Inflammatory macrophage (primary cell): Measurements from ENCODE around the gene FLOT1.

Experiments used
- DNase-seq, 2 donors: peaks; one replicate each; pipeline ENCODE4 v3.0.0-alpha.2; 2020 to 2022

FLOT1 gene

DNA sequence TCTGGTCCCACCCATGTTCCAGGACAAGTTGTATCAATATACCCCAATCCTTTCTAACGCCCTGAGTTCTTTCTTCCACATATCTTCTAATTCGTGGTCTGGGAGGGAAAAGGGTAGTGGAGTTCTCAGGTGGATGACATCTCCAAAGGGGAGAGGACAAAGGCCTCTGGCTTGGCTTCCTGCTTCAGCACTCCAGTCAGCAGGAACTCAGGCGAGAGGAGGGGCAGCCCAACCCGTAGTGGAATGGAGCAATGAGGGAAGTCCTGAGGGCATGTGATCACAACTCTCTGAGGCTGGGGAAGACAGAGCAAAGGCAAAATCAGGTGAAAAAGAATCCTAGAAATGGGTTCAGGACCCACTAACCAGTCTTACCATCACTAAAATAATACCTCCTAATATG is 42.1 kb downstream of the FLOT1 start:
- peak; percentile 65 to 80 for DNase-seq

DNA sequence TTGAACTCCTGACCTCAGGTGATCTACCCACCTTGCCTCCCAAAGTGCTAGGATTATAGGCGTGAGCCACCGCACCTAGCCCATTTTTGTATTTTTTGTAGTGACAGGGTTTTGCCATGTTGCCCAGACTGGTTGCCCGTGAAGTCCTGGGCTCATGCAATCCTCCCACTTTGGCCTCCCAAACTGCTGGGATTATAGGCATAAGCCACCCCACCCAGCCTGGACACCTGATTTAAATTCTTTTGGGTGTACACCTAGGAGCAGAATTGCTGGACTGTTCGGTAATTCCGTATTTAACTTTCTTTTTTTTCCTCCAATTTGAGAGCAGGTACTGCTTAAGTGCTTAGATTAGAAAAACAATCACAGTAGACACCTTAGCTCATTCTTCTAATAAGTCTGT is 46.1 kb downstream of the FLOT1 start:
- DNase-seq: no peak

DNA sequence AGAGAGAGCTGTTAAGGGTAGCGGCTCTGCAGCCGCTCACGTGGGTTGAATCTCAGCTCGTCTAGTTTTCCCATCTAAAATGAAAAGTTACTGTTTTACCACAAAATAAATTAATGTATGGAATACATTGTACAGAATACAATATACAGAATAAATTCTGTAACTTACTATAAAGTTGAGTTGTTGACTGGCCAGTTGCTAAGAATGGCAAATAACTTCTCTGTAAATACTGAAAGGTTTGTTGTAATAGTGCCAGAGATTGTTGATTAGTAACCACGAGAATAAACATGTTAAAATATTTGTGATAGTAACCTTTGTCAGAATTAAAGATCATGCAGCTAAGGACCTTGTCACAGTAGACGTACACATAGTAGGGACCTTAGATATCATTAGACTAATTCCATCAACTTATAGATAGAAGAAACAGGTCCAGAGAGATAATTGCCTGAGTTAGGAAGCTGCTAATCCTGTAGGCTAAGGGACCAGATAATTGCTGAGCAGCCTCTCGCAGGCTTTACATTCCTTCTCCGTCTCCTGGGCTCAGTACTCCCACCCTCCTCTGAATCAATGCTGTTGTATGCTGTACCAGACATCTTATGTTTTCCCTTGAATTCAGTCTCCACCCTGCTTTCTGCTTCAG is 51.2 kb downstream of the FLOT1 start:
- DNase-seq: no peak

DNA sequence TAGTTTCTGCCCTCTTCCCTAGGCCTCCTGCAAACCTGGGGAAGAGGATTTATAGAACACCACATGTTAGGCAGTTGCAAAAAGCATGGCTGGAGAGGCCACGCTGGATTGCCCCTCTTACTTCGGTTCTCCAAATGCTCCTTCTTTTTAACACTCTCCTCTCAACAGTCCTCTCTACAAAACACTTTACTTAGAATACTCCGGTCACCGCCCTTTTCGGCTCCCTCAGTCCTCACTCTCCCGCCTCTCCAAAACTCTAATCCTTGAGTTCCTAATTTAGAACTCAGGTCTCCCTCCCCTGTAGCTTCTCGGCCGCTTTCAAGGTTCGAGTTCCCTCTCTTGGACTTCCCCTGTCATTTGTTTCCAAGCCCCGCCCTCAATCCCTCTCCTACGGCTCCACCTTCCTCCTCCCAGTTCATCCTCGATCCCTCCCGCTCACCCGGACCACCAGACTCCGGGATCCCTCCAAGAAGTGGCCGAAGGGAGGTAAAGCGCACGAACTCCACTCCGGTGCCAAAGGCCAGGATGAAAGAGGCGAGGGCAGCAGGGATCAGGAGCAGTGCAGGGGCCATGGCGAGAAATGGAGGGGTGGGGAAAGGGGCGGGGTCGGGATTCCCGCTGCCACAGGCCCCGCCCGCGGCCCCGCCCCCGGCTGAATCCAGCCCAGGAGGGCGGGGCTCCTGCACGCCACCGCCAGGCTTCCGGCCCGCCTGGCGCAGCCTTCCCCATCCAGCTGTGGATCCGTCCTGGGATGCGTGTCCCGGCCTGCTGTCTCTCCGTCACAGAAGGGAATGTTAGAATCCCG is 51.9 kb downstream of the FLOT1 start, which contains the start of gene NRM:
NRM (minus strand) TSS at position 582 of the 805 bp plus-strand sequence; CDS start at position 572, 10 bp downstream.
- DNase-seq: peak; percentile 78 to 88

DNA sequence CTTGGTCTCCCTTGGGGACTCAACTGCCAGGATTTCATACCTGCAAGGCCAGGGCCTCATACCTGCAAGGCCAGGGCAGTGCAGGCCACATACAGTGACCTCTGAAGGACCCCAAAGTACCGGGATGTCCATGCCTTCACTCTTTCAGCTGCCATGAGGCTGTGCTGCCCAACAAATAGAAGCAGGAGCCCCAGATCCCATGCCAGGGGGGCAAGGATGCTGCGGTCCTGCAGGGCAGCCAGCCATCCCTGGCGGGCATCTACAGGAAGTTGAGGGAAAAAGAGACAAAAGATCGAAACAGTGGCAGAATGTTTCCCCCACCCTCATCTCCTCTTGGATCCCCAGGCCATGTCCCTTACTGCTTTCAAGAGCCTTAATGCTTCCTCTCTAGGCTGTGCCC is 52.5 kb downstream of the FLOT1 start:
- DNase-seq: no peak

DNA sequence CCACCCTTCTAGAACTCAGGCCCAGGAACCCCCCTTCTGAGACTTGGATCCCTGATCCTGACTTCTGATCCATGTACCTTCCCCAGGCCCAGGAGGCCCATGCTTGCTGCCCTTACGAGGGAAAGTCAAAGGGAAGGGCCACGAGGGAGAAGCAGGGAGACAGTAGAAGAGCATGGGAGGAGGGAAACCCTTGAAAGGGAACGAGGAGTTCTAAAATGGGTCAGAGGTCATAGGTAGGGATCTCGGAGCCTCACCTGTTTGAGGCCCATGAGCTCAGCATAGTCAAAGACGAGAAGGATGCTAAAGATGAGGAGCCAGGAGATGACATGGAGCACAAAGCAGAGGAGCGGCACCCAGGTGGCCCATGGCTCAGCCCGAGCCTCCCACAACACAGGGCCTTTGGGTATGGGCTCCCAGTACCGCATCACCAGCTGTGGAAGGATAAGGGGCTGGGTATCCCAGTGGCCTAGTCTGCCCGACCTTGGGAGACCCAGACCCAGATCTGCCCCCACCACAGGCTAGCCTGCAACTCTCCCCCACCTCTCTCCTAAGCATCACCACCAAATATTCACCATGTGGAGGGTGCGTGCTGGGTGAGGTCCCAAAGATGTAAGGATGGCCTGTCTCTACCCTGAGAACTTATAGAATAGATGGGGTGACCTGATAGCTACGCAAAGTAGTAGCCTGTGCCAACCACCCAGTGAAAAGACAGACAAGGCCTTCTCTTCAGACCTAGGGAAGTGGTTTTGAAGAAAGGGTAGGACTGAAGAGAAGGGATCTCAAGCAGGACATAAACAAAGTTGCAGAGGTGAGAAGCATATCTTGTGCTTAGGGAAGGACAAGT is 53.2 kb downstream of the FLOT1 start:
- DNase-seq: no peak

DNA sequence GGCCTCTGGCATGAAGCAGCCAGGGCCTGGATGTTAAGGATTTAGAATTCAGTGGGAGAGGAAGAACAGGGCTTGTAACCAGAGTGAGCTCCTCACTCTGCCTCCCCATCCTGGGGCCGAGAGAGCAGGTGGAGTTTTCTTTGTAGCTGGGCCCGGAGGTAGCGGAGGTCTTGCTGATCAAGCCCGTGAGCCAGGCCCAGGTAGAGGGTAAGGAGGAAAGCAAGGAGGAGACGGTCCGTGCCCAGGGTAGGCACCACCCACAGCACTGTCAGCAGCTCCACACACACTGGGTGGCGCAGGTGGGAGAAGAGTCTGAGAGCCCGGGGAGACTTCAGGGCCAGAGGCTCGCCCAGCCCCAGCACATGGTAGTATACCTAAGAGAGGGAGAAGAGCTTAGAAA is 53.9 kb downstream of the FLOT1 start:
- DNase-seq: no peak

DNA sequence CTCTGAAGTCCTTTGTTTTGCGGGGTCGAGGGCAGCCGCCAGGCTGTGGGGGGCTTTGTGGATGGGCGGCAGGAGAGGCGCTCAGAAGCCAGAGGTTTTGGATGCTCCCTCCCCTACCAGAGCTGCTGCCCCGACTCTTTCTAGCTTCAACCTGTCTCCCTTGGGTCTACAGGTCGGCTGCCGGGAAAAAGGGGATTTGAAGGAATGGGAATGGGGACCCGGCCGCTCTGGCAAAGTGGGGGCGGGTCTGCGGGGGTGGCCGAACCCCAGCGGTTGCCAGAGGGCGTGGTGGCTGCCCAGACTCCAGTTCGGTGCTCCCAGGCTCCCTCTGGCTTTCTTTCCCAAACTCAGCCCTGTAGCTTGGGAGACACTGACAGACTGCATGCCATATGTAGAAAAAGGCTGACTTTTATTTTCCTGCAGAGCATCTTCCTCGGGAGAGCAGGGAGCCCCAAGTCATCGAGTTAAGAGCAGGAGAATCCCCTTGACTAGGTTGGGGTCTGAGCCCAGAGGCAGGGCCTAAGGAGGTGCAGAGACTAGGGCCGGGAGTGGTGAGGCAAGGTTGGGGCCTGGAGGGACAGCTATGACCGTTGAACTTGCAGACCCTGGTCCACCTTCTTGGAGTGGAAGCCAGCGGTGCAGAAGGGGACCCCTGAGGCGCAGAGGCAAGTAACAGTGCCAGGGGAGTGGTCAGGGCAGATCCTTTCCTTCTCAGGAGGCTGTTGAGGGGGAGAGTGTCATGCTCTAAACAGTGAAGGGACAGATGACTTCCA is 54.6 kb downstream of the FLOT1 start:
- no peak for DNase-seq

DNA sequence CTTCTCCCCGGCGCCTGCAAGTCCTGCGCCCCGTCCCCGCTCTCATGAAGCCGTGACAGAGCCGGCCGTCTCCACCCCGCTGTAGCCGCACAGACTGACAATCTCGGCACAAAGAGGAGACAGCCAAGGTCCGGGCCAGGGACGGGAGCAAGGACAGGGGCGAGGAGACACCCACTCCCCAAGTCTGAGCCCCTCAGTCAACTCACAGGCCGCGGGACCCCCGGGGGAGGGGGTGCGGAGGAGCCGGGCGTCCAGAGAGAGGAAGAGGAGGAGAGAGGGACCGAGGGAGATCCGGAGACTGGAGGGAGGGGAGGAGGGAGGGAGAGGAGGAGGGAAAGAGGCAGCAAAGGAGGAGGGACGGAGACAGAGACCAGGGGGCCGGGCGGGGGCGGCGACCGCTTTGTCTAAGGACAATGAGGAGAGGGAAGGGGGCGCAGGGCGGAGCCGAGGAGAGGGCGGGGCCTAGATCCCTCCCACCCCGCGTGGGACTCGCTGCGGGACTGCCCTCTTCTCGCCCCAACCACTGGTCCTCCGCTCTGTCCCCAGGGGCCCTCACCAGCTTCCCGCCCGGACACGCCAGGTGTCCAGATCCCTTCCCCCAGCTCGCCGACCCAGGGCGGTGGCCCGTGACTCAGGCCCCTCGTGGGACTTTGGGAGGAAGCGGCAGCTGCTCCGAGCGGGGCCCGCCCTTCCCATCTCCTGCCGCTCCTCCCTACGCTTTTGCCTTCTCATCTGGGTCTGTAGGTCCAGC is 55.4 kb downstream of the FLOT1 start:
- peak; percentile 92 to 94 for DNase-seq

DNA sequence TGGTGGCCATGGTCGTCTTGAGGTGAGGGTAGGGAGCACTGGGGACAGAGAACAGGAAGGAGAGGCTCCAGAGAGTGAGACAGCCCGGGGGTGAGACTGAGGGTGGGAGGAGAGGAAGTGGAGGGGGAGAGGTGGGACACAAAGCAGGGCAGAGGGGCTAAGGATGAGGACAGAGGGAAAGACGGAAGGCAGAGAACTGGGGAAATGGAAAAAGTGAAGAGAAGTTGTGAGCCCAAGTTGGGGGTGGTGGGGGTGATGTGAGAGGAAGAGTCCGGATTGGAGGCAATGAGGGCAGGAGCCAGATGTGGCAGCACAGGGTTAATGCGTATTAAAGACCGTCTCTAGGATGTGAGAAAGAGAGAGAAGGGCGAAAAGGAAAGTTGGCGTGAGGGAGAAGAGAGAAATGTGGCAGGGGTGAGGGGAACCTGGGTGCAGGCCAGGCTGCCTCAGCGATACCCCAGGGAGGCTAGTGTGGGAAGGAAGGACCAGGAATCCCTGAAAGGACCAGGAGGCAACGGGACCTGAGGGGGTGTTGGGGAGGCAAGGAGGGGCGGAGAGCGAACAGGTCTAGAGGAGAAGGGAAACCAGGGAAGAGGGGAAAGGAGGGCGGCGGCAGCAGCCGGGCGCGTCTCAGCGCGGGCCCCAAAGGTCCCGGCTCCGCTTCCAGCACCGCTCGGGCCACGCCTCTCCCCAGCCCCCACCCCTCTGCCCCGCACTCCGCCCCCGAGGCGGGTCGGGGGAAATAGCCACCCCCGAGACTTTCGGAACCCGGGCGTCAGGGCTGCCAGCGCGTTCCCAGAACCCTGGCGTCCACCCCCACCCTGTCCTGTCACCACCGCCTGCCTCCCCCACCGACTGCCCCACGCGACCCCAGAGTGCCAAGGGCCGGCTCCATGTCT is 56.2 kb downstream of the FLOT1 start, which contains the start of gene PPP1R18:
PPP1R18 (minus strand) TSS at position 637 of the 899 bp plus-strand sequence; CDS start at position 10, 627 bp downstream.
- DNase-seq: peak; percentile 66 to 72

DNA sequence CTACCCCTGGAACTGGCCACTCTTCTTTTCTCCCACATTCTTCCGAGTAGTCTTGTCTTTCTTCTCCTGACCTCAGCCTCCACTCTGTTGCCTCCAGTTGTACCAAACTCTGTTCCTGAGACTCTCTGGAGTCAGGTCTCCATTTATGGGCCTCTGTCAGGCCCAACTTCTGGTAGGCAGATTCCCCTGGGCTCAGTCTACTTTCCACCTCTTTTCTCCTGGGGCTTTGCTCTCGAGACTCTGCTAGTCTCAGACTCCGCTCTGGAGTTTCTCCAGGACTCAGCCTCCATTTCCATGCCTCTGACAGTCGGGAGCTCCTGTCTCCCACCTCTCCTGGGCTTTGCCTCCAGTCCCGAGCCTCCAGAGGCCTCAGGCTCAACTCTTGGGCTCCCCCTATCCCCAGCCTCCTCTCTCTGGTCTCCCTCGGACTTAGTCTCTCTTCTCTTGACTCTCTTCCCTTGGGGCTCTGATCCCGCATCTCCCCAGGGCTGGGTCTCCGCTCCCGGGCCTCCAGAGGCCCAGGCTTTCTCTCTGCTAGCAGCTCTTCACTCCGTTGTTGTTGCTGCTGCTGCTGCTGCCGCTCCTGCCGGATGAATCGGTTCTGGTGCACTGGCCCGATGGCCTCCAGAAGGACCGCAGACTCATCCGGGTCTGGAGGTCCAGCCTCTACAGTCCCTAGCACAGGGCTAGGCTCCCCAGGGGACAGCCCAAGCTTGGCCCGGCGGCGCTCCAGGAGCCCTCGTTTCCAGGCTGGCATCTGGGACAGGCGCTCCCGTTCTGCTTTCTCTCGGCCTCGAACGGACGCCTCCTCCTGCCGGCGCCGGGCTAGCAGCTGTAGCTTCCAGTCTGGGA is 57.1 kb downstream of the FLOT1 start:
- peak in 1 of 2 donors; percentile 30 for DNase-seq

DNA sequence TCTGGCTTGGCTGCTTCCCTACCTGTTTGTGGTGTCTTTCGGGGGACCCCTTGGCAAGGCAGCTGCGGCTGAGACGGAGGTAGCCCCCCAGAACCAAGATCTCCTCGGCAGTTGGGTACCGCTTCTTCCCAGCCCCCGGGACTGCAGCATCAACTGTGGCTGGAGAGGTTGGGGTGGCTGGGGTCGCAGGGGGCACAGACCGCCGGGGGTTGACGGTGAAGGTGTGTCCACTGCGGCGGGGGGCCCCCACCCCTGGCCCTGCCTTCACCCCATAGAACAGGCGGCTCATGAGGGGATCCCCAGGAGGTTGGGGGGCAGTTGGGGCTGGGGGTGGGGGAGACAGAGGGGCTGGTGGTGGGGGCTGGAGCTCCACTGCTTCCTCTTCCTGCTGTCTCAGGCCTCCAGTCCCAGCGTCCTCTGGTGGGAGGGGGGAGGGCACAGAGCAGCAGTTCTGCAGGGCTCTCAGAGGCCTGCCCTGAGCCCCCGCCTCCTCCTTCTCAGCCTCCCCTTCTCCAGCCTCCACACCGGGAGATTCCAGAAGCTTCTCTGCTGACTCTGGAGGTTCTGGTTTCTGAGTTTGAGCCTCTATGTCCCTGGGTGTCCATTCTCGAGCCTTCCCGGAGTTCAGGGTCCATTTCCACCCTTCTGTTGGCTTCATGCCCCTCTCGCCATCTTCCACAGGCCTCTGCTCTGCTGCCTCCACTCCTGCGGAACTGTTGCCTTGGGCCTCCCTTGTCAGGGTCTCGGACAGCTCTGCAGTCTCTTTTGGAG is 57.9 kb downstream of the FLOT1 start:
- peak; percentile 56 to 74 for DNase-seq

DNA sequence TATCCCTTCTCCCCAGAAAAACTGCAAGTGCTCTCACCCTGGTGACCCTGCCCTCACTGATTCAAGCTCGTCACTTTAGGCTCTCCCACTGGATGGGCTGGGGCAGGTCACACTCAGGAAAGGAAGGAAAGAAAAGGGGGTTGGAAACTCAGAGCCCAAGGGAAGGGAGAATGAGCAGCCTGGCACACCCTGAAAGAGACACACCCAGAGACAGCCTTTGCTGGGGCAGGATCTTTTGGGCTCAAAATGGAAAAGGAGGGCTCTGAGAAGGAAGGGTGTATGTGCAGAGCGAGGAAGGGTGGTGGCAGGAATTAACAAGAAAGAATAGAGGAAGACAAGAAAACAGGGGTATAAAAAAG is 58.5 kb downstream of the FLOT1 start:
- DNase-seq: no peak

DNA sequence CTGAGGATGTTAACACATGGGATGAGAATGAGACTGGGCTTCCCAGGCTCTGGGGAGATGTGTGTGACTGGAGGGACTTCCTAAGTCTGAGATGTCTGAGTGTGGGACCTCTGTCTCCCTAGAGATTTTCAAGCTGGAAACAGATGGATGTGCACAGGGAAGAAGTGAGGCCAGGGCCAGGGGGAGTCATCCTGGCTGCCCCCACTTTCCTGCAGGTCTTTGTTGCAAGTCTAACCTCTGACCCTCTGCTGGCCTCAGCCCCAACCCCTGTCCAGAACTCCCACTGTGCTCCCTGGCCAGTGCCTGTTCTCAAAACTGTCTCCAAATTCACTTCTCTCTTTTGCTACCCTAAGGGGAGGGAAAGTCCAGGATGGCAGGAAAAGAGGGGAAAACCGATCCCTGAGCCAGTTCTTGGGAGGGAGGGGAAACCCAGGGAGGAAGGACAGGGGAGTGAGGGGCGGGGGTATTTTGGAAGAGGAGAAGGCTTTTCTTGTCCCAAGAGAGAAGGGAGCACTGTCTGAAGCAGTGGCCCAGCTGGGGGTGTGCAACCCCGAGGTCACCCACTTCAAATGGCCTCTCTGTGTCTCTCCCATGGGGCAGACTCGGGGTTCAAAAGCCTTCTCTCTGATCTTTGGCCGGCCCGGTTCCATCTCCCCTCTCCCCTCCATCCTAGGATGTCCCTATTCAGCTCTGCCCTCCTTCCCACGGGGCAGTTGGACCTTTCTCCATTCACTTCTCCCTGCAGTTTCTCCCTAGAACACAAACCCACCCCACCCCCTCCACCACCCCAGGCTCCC is 59.1 kb downstream of the FLOT1 start:
- peak in 1 of 2 donors; percentile 12 for DNase-seq

DNA sequence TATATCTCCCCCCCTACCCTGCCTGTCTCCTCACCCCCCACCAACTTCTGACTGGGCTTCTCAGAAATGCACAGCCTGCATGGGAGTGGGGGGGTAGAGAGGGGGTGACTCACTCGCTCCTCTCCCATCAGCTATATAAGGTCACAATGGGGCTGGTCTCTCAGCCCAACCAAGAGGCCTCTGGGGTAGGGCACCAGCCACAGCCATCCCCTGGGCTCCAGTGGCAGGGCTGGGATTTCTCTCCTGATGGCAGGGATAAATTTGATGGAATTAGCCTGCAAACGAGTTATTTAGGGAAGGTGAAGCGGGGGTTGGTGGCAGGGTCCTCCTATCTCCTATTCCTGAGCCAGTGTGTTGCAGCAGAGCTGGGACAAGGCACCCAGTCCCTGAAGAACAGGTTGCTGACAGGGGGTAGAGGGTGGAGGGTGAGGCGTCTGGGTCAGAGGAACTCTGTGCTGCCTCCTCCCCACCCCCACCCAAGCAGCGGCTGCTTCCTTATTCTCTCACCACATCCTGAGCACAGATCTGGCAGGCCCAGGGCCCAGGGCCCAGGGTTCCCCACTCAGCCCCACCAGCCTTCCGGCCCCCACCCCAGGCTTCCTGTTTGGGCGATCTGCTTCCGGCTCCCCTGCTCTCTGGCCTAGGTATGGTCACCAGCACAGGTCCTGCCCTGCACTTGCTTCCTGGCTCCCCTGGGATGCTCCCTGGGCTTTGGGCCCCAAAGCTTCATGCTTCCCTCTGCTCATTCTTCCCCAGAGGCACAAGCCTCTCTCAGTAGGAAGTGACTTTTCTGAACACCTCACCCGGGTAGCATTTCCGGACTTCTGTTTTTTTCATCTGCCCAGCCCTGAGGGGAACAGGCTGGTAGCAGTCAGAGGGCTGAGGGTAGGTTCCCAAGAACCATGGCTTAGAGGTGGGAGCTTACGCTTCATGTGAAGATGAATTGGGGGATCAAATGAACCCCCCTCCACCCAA is 60.1 kb downstream of the FLOT1 start:
- peak; percentile 80 to 88 for DNase-seq

DNA sequence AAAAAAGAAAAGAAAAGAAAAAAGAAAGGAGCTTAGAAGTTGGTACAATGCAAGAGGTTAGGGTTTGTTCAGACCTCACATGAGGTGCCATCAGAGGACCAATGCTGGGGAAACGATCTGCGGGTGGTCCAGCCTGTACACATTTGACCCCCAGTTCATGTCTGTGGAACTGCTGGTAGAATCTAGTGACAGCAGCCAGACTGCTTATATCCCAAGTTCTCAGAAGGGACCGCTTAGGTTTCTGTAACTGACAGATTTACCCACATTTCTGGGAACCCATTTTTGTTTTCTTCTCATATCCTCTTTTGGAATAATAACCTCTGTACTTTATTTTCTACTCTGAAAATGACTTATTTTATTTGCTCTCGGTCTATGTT is 60.7 kb downstream of the FLOT1 start:
- DNase-seq: no peak
